HCT116 (cell line): ENCODE results near the gene MCC. TPM values are rescaled to one million over a fixed set of nuclear protein-coding genes. Genes with fewer than 3 reads are reported as not detected.

Experiments used
- ATAC-seq: fragments of 200-7000 bp; cut with Tn5 transposase; 2 replicates; pipeline ENCODE4 v1.9.1; 2020; ENCODE audit warnings: mild to moderate bottlenecking, moderate library complexity
- BruUV-seq: library from RNA; stranded (reverse); fragments of 400-500 nt; replicated peaks from 2 replicates; lab custom pipeline; 2021; lab: Mats Ljungman, UMichigan
- CTCF ChIA-PET: fragments of 300-600 bp; sonication (Branson Sonifier 250); formaldehyde crosslinking; loops from one replicate; lab custom pipeline; 2021; ENCODE audit warnings: antibody characterized with exemption; lab: Charles Lee
- POLR2A ChIA-PET: fragments of 300-600, 350-600 bp; sonication (Branson Sonifier 250); formaldehyde crosslinking; loops from one replicate; lab custom pipeline; 2021; ENCODE audit warnings: antibody characterized with exemption; lab: Charles Lee
- RAD21 ChIA-PET, 2 experiments: fragments of 300-600 bp; sonication (Branson Sonifier 250); formaldehyde crosslinking; loops; one replicate each; lab custom pipeline; 2023; ENCODE audit warnings: low total read pairs in 2 of 2; ENCODE audit not compliant: uncharacterized antibody in 2 of 2, unreplicated experiment in 2 of 2, low non-redundant PET in 1 of 2; lab: Charles Lee
- DNase-seq: peaks from one replicate; pipeline ENCODE4 v3.0.0-alpha.2; 2010; ENCODE audit warnings: low read depth, low spot score
- H2AFZ ChIP-seq: fragments of 200-600 bp; shearing (Covaris generic), sonication (generic); 2 replicates; pipeline ENCODE4 v1.6.1; 2017; ENCODE audit warnings: low read depth, mixed run types, mixed read lengths, antibody characterized with exemption, low read length; ENCODE audit not compliant: poor library complexity, severe bottlenecking
- H3K27ac ChIP-seq: 2 replicates; pipeline ENCODE4 v1.5.1; 2012; ENCODE audit warnings: low read depth, low read length
- H3K27me3 ChIP-seq: fragments of 200-600 bp; sonication (generic); 2 replicates; pipeline ENCODE4 v1.6.1; 2016; ENCODE audit warnings: mixed run types, low read length, mixed read lengths; ENCODE audit not compliant: insufficient read depth
- H3K36me3 ChIP-seq, 2 experiments: fragments of 200-500 bp in 1 of 2; fragments of 200-600 bp in 1 of 2; sonication (Bioruptor generic) in 1 of 2; sonication (generic) in 1 of 2; 2 replicates each; pipeline versions ENCODE4 v1.5.1 to v1.6.1; 2014 to 2016; ENCODE audit warnings: low read length in 2 of 2, inconsistent platforms in 1 of 2, mixed read lengths in 1 of 2, mixed run types in 1 of 2; ENCODE audit not compliant: insufficient read depth in 2 of 2, control insufficient read depth in 1 of 2
- H3K4me1 ChIP-seq, 2 experiments: fragments of 200-600 bp in 1 of 2; sonication (generic) in 1 of 2; 2 replicates each; pipeline versions ENCODE4 v1.5.1 to v1.6.1; 2012 to 2017; ENCODE audit warnings: low read length in 2 of 2, inconsistent platforms in 1 of 2, mild to moderate bottlenecking in 1 of 2, mixed read lengths in 1 of 2, mixed run types in 1 of 2, moderate library complexity in 1 of 2; ENCODE audit not compliant: insufficient read depth in 2 of 2, control insufficient read depth in 1 of 2
- H3K4me2 ChIP-seq: fragments of 200-600 bp; sonication (generic); 2 replicates; pipeline ENCODE4 v1.6.1; 2017; ENCODE audit warnings: mixed run types, low read length, mixed read lengths
- H3K4me3 ChIP-seq, 2 experiments: fragments of 200-600 bp in 1 of 2; sonication (generic) in 1 of 2; replicated peaks in 1 of 2; 2 replicates each; pipeline ENCODE4 v1.5.1; 2011 to 2016; ENCODE audit warnings: low read length in 2 of 2, control low read depth in 1 of 2, low read depth in 1 of 2, mild to moderate bottlenecking in 1 of 2, mixed read lengths in 1 of 2, mixed run types in 1 of 2
- H3K79me2 ChIP-seq: fragments of 200-600 bp; sonication (generic); 2 replicates; pipeline ENCODE4 v1.6.1; 2017; ENCODE audit warnings: mild to moderate bottlenecking, mixed run types, low read length, moderate library complexity, mixed read lengths; ENCODE audit not compliant: insufficient read depth
- H3K9ac ChIP-seq: fragments of 200-600 bp; sonication (generic); 2 replicates; pipeline ENCODE4 v1.6.1; 2016; ENCODE audit warnings: low read length, mixed read lengths
- H3K9me2 ChIP-seq: fragments of 200-600 bp; sonication (generic), shearing (Covaris generic); 2 replicates; pipeline ENCODE4 v1.6.1; 2017; ENCODE audit warnings: mixed run types, mild to moderate bottlenecking, moderate library complexity; ENCODE audit not compliant: insufficient read depth
- H3K9me3 ChIP-seq, 2 experiments: fragments of 200-500 bp in 1 of 2; fragments of 200-600 bp in 1 of 2; sonication (Bioruptor generic) in 1 of 2; sonication (generic) in 1 of 2; 2 replicates each; pipeline ENCODE4 v1.6.1; 2014 to 2017; ENCODE audit warnings: low read length in 2 of 2, mixed read lengths in 2 of 2, inconsistent platforms in 1 of 2, low read depth in 1 of 2, mild to moderate bottlenecking in 1 of 2, mixed run types in 1 of 2, moderate library complexity in 1 of 2; ENCODE audit not compliant: control insufficient read depth in 1 of 2, insufficient read depth in 1 of 2
- H4K20me1 ChIP-seq: fragments of 200-600 bp; sonication (generic), shearing (Covaris generic); 2 replicates; pipeline ENCODE4 v1.6.1; 2017; ENCODE audit warnings: mixed run types, mild to moderate bottlenecking, moderate library complexity; ENCODE audit not compliant: insufficient read depth
- RAD21 ChIP-seq: IDR thresholded peaks from 2 replicates; pipeline ENCODE4 v1.6.1; 2012; ENCODE audit warnings: low read depth, mild to moderate bottlenecking
- SIN3A ChIP-seq: IDR thresholded peaks from 2 replicates; pipeline ENCODE4 v1.6.1; 2012; ENCODE audit warnings: low read depth
- SP1 ChIP-seq: IDR thresholded peaks from 2 replicates; pipeline ENCODE4 v1.6.1; 2012; ENCODE audit warnings: low read depth
- intact Hi-C: fragments of 100-400 bp; cut with micrococcal nuclease; formaldehyde crosslinking; loops from 2 replicates; pipeline ENCODE4 v1.10.0; 2022
- total RNA-seq: library from RNA; stranded (reverse); gene quantifications from one replicate; pipeline ENCODE4 v1.2.1, GENCODE V29; 2021; ENCODE audit not compliant: unreplicated experiment
- TF ChIP-seq, protein P1 (sequence below): IDR thresholded peaks from 2 replicates; pipeline ENCODE4 v1.6.1; 2012; ENCODE audit warnings: low read depth
- TF ChIP-seq, protein P2 (sequence below): IDR thresholded peaks from 2 replicates; pipeline ENCODE4 v1.6.1; 2012

The MCC gene
- total RNA-seq, 1 experiment from 2014 or later, result 20.1 TPM

DNA sequence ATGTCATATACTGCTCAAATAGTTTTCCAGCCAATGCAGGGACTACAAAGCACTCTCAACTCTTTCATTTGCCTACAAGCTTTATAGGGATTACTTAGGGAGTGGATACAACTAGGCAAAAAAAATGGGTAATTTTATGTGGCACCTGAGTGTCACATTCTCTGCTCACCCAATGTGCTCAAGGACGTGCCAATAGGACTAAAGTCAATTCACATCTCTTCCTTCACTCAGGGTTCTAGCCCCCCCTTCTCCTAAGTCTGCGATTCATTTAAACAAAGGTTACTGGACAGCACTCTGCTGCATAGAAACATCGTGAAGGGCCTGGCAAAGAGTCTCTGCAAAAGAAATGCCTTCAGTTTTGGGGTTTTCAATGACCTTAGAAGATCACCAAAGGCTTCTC lies 195.8 kb downstream of the MCC start (continued):
- TF ChIP-seq, protein P1, sequence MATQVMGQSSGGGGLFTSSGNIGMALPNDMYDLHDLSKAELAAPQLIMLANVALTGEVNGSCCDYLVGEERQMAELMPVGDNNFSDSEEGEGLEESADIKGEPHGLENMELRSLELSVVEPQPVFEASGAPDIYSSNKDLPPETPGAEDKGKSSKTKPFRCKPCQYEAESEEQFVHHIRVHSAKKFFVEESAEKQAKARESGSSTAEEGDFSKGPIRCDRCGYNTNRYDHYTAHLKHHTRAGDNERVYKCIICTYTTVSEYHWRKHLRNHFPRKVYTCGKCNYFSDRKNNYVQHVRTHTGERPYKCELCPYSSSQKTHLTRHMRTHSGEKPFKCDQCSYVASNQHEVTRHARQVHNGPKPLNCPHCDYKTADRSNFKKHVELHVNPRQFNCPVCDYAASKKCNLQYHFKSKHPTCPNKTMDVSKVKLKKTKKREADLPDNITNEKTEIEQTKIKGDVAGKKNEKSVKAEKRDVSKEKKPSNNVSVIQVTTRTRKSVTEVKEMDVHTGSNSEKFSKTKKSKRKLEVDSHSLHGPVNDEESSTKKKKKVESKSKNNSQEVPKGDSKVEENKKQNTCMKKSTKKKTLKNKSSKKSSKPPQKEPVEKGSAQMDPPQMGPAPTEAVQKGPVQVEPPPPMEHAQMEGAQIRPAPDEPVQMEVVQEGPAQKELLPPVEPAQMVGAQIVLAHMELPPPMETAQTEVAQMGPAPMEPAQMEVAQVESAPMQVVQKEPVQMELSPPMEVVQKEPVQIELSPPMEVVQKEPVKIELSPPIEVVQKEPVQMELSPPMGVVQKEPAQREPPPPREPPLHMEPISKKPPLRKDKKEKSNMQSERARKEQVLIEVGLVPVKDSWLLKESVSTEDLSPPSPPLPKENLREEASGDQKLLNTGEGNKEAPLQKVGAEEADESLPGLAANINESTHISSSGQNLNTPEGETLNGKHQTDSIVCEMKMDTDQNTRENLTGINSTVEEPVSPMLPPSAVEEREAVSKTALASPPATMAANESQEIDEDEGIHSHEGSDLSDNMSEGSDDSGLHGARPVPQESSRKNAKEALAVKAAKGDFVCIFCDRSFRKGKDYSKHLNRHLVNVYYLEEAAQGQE, result no peak
- TF ChIP-seq SIN3A (no peak), SP1 (no peak)
- TF ChIP-seq, protein P2, sequence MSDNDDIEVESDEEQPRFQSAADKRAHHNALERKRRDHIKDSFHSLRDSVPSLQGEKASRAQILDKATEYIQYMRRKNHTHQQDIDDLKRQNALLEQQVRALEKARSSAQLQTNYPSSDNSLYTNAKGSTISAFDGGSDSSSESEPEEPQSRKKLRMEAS, result no peak
- TF ChIP-seq, all 23 proteins: peak for 0

DNA sequence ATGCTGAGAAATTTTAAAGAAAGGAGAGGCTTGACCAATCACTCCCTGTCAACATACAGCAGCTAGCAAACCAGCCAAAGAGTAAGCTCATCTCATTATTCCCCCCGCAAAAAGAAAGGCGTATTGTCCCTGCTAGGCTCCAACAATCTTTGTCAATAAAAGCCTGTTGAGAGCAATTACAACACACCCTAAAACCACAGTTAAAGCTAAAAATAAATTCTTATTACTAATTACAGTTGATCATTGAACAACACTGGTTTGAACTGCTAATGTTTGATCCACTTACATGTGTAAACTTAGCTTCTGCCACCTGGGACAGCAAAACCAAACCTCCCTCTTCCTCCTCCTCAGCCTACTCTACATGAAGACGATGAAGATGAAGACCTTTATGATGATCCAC lies 204.7 kb downstream of the MCC start:
- Histone ChIP-seq H3K4me1 (peaks cover 0 to 3% of the 10 kb centered on the region in 2 experiments; a peak in 1 of 4 replicates), H3K27ac (no peak overlapping the region), H3K4me3 (no peak overlapping the region), H3K4me2 (no peak overlapping the region), H4K20me1 (no peaks in the 10 kb centered on the region), H3K9me2 (no peaks in the 10 kb centered on the region), H3K36me3 (no peaks in the 10 kb centered on the region), H2AFZ (no peak overlapping the region), H3K27me3 (no peaks in the 10 kb centered on the region), H3K9ac (no peak overlapping the region), H3K79me2 (no peaks in the 10 kb centered on the region), H3K9me3 (no peaks in the 10 kb centered on the region)
- no peak for DNase-seq
- no peak for TF ChIP-seq RAD21
- no TSS peak for BruUV-seq
- RAD21 ChIA-PET, result no interaction called here
- intact Hi-C loops, result no loop called here
- CTCF ChIA-PET, result no interaction called here
- POLR2A ChIA-PET, result interaction anchor here (1.0 kb wide), 1 partner anchor 11 kb away, joined by 3 read pairs; no protein-coding TSS in a partner anchor
- ATAC-seq, result no peak
